ENCODE data around the gene WDR91. TPM values are rescaled to one million over a fixed set of nuclear protein-coding genes. Genes with fewer than 3 reads are reported as not detected.

WDR91 gene
- total RNA-seq, 1 experiment from 2014 or later: 10.1 TPM

DNA sequence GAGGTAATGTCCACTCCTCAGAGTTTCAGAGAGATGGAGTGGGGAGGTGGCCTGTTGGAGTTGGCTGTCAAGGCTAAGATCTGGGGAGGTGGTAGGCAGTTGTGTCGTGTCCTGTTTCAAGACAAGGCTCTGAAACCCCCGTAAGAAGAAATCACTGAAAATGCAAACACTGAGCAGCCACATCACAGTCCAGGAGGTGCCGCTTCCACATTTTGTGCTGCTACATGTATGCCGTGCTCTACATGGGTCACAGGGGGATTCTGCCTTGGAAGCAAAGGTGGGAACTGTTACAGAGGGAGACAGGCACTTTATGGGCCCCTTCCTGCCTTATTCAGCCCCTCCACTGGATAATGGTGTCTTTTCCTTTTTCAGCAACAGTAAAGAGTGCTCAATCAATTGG, 11.9 kb downstream of the WDR91 start:
- Histone ChIP-seq H3K4me1 (ENCODE audit: control insufficient read depth in 1 of 2, insufficient read depth in 2 of 2, low read length in 2 of 2) (no peaks in the 10 kb centered on the region), H3K4me3 (replicated peaks in 1 of 2; ENCODE audit: low read depth in 1 of 2, low read length in 2 of 2) (no peak overlapping the region), H3K9me3 (ENCODE audit: control insufficient read depth in 1 of 2, insufficient read depth in 1 of 2, low read depth in 1 of 2, low read length in 2 of 2) (no peaks in the 10 kb centered on the region), H3K27me3 (ENCODE audit: insufficient read depth, low read length) (no peaks in the 10 kb centered on the region), H2AFZ (ENCODE audit: low read depth, low read length, poor library complexity, severe bottlenecking) (no peak overlapping the region), H3K36me3 (ENCODE audit: control insufficient read depth in 1 of 2, insufficient read depth in 2 of 2, low read length in 2 of 2) (peaks cover 2 to 3% of the 10 kb centered on the region in 2 experiments; a peak in 3 of 4 replicates), H4K20me1 (ENCODE audit: insufficient read depth) (no peaks in the 10 kb centered on the region), H3K27ac (ENCODE audit: low read depth, low read length) (no peak overlapping the region), H3K9ac (ENCODE audit: low read length) (no peak overlapping the region), H3K9me2 (ENCODE audit: insufficient read depth) (no peaks in the 10 kb centered on the region), H3K79me2 (ENCODE audit: insufficient read depth, low read length) (no peaks in the 10 kb centered on the region), H3K4me2 (ENCODE audit: low read length) (no peak overlapping the region)
- intact Hi-C loops (cut with micrococcal nuclease): no loop called here
- no TSS peak for BruUV-seq (replicated peaks)
- CTCF ChIA-PET: interaction anchor here (0.9 kb wide), 1 partner anchor 30 kb away, joined by 3 read pairs; no protein-coding TSS in a partner anchor
- RAD21 ChIA-PET (ENCODE audit: low non-redundant PET in 1 of 2, low total read pairs in 2 of 2, uncharacterized antibody in 2 of 2, unreplicated experiment in 2 of 2): no interaction called here
- ATAC-seq (no peak), DNase-seq (ENCODE audit: low read depth, low spot score) (no peak)
- POLR2A ChIA-PET: no interaction called here
- TF ChIP-seq ZFX (IDR thresholded peaks at IDR 0.05): no peak
- TF ChIP-seq CEBPB (IDR thresholded peaks at IDR 0.05; ENCODE audit: low read depth): no peak
- TF ChIP-seq, protein P1, sequence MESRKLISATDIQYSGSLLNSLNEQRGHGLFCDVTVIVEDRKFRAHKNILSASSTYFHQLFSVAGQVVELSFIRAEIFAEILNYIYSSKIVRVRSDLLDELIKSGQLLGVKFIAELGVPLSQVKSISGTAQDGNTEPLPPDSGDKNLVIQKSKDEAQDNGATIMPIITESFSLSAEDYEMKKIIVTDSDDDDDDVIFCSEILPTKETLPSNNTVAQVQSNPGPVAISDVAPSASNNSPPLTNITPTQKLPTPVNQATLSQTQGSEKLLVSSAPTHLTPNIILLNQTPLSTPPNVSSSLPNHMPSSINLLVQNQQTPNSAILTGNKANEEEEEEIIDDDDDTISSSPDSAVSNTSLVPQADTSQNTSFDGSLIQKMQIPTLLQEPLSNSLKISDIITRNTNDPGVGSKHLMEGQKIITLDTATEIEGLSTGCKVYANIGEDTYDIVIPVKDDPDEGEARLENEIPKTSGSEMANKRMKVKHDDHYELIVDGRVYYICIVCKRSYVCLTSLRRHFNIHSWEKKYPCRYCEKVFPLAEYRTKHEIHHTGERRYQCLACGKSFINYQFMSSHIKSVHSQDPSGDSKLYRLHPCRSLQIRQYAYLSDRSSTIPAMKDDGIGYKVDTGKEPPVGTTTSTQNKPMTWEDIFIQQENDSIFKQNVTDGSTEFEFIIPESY (IDR thresholded peaks at IDR 0.05; ENCODE audit: extremely low read depth, insufficient replicate concordance, low read length): no peak
- TF ChIP-seq, protein P2, sequence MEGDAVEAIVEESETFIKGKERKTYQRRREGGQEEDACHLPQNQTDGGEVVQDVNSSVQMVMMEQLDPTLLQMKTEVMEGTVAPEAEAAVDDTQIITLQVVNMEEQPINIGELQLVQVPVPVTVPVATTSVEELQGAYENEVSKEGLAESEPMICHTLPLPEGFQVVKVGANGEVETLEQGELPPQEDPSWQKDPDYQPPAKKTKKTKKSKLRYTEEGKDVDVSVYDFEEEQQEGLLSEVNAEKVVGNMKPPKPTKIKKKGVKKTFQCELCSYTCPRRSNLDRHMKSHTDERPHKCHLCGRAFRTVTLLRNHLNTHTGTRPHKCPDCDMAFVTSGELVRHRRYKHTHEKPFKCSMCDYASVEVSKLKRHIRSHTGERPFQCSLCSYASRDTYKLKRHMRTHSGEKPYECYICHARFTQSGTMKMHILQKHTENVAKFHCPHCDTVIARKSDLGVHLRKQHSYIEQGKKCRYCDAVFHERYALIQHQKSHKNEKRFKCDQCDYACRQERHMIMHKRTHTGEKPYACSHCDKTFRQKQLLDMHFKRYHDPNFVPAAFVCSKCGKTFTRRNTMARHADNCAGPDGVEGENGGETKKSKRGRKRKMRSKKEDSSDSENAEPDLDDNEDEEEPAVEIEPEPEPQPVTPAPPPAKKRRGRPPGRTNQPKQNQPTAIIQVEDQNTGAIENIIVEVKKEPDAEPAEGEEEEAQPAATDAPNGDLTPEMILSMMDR (IDR thresholded peaks at IDR 0.05 in 2 of 3, conservative IDR thresholded peaks at IDR 0.05 in 1 of 3; ENCODE audit: borderline replicate concordance in 1 of 3, insufficient read depth in 1 of 3, low read depth in 2 of 3, low read length in 2 of 3): no peak
- no peak for TF ChIP-seq YY1 (IDR thresholded peaks at IDR 0.05; ENCODE audit: extremely low read depth, insufficient replicate concordance, low read depth, low read length)
- no peak for TF ChIP-seq FOSL1 (IDR thresholded peaks at IDR 0.05; ENCODE audit: low read depth)
- TF ChIP-seq TCF7L2 (IDR thresholded peaks at IDR 0.05; ENCODE audit: borderline replicate concordance, extremely low read depth, insufficient read depth, insufficient read length): no peak
